ENCODE results near the gene USP2.

Gene USP2

GRCh38 chr11:119378851-119379465, 2.5 kb downstream of the USP2 start:
- in situ Hi-C loops (cut with MboI; ENCODE audit: low pct_unique_long_range_greater_than_20kb, low sequenced_read_pairs, unreplicated experiment) = no loop called here
- peak; percentile 1 for DNase-seq (ENCODE audit: low spot score)
- no peak for TF ChIP-seq CTCF (IDR thresholded peaks at IDR 0.05; ENCODE audit: extremely low read depth, insufficient read depth, missing control alignments)

- no peak for TF ChIP-seq CTCF (IDR thresholded peaks at IDR 0.05; ENCODE audit: extremely low read depth, insufficient read depth, missing control alignments)
- in situ Hi-C loops (cut with MboI; ENCODE audit: low pct_unique_long_range_greater_than_20kb, low sequenced_read_pairs, unreplicated experiment) = no loop called here
- DNase-seq (ENCODE audit: low spot score) = peak; percentile 5
These were observed 3.4 kb downstream of the USP2 start for GRCh38 chr11:119377961-119378667.

- peak; percentile 8 for DNase-seq (ENCODE audit: low spot score)
- in situ Hi-C loops (cut with MboI; ENCODE audit: low pct_unique_long_range_greater_than_20kb, low sequenced_read_pairs, unreplicated experiment) = no loop called here
These were observed 4.2 kb downstream of the USP2 start for GRCh38 chr11:119377112-119377901.

GRCh38 chr11:119376197-119376847, 5.2 kb downstream of the USP2 start:
- no peak for TF ChIP-seq CTCF (IDR thresholded peaks at IDR 0.05; ENCODE audit: extremely low read depth, insufficient read depth, missing control alignments)
- in situ Hi-C loops (cut with MboI; ENCODE audit: low pct_unique_long_range_greater_than_20kb, low sequenced_read_pairs, unreplicated experiment) = no loop called here
- peak; percentile 4 for DNase-seq (ENCODE audit: low spot score)

More at GRCh38 chr11:119377112-119377901, 4.2 kb downstream of the USP2 start:
- no peak for TF ChIP-seq CTCF (IDR thresholded peaks at IDR 0.05; ENCODE audit: extremely low read depth, insufficient read depth, missing control alignments)

DNA sequence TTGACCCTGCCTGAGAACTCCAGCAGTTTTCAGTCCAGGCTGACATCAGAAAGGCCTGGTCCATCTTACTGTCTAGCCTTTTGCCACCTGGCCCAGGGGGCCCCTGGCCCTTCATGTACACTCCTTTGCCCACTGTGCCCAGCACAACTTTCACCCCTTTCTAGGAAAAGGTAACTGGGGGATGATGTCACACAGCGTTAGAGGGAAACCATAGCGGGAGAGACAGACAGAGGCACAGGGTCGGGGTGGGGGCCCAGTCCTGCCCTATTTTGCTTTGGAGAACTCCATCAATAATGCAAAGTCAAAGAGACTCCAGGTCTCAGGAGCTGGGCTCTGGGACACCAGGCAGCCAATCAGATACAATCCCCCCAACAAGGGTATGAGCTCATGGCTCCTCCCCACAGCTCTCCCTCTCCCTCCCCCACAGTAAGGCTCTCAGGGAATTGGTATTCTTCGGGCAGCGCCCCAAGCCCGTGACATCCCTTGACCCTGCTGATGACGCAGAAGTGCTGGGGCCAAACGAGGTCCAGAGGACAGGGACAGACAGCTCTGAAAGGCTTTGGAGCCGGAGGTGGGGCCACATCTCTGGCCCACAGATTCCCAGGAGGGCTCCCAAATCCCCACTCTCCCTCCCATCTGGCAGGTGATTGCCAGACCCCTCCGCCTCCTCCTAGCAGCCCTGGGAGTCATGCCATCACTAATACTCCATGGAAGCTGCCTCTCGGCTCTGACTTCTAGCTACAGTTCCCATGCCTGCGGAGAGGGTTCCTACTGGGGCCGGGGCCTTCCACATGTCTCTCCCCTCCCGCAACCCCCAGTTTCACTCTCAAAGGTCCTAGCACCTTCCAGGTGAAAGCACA, 5.9 kb downstream of the USP2 start:
- DNase-seq (ENCODE audit: low spot score) = no peak
- in situ Hi-C loops (cut with MboI; ENCODE audit: low pct_unique_long_range_greater_than_20kb, low sequenced_read_pairs, unreplicated experiment) = no loop called here
- no peak for TF ChIP-seq CTCF (IDR thresholded peaks at IDR 0.05; ENCODE audit: extremely low read depth, insufficient read depth, missing control alignments)

All from GM13977 (cell line).